Upper lobe of left lung (tissue), 4 donors: ENCODE results near the gene TAPBP.

ENCODE experiments used
- CTCF ChIP-seq, 6 experiments: fragments of 450-650 bp in 4 of 6; fragments of 200-600 bp in 2 of 6; sonication (generic) in 2 of 6; IDR thresholded peaks; one replicate each; pipeline ENCODE4 v1.5.1; 2016 to 2019; ENCODE audit warnings: antibody characterized with exemption in 6 of 6
- EP300 ChIP-seq, 4 donors: sonication (generic); formaldehyde crosslinking; IDR thresholded peaks; one replicate each; pipeline ENCODE4 v1.5.1; 2017; ENCODE audit warnings: antibody characterized with exemption in 4 of 4, control low read depth in 2 of 4
- POLR2A ChIP-seq, 4 donors: fragments of 450-650 bp; IDR thresholded peaks; one replicate each; pipeline ENCODE4 v1.5.1; 2016 to 2017; ENCODE audit warnings: antibody characterized with exemption in 4 of 4, mild to moderate bottlenecking in 2 of 4
- POLR2AphosphoS5 ChIP-seq, 2 donors: sonication (generic); formaldehyde crosslinking; IDR thresholded peaks; one replicate each; pipeline ENCODE4 v1.5.1; 2017; ENCODE audit warnings: antibody characterized with exemption in 2 of 2

DNA sequence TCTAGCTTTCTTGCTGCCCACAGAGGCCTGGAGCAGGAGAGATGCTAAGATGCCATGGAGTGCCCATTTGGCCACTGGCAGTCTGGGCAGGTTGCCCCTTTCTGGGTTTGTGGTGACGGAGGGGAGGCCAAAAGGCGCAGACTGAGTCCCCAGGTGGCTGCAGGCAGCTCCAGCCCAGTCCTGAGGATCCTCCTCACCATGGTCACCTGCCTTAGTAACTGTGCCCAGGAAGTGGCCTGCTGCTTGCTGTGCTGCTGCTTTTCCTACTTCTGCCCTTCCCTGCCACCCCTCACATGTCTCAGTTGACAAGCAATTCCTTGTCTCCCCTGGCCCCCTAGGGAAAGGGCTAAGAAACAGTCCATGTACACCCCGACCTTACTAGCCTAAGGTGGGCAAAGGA, 42.4 kb upstream of the TAPBP start:
- no peak for TF ChIP-seq CTCF (IDR thresholded peaks at IDR 0.05)
- no peak for TF ChIP-seq POLR2A (IDR thresholded peaks at IDR 0.05)
- TF ChIP-seq POLR2AphosphoS5 (IDR thresholded peaks at IDR 0.05): no peak
- no peak for TF ChIP-seq EP300 (IDR thresholded peaks at IDR 0.05)
